Kidney epithelial cell (primary cell): ENCODE data around the gene ZNF410. TPM values are rescaled to one million over a fixed set of nuclear protein-coding genes. Genes with fewer than 3 reads are reported as not detected.
A peak's percentile ranks its signal among the peaks of the same experiment; 100 is the strongest.

Experiments
- DNase-seq: peaks from one replicate; pipeline ENCODE4 v3.0.0-alpha.2; 2010; ENCODE audit warnings: low read depth
- H3K27me3 ChIP-seq: 2 replicates; pipeline ENCODE4 v1.6.0; 2011; ENCODE audit warnings: low read length; ENCODE audit not compliant: control insufficient read depth, insufficient read depth
- H3K36me3 ChIP-seq: 2 replicates; pipeline ENCODE4 v1.5.1; 2011; ENCODE audit warnings: low read length; ENCODE audit not compliant: control insufficient read depth, insufficient read depth
- H3K4me3 ChIP-seq: 2 replicates; pipeline ENCODE4 v1.5.1; 2011; ENCODE audit warnings: low read depth, mild to moderate bottlenecking, control low read depth, low read length
- CTCF ChIP-seq: IDR thresholded peaks from 2 replicates; pipeline ENCODE4 v1.5.1; 2011; ENCODE audit warnings: mild to moderate bottlenecking, moderate library complexity, low read length, control low read depth, inconsistent platforms; ENCODE audit not compliant: insufficient read depth, poor library complexity, severe bottlenecking
- total RNA-seq: library from RNA; depleted of rRNA; stranded (reverse); fragments of >200 nt; gene quantifications from 2 replicates; pipeline ENCODE4 v1.2.3, GENCODE V29; 2015

ZNF410 gene
- total RNA-seq, 1 donor from 2014 or later, result 56.7 TPM

GRCh38 chr14:73846947-73847346 lies 39.7 kb upstream of the ZNF410 start:
- no peak for TF ChIP-seq CTCF
- DNase-seq, result no peak
- Histone ChIP-seq H3K36me3 (no peaks in the 10 kb centered on the region), H3K4me3 (no peak overlapping the region), H3K27me3 (no peaks in the 10 kb centered on the region)

GRCh38 chr14:73851000-73851399 lies 35.7 kb upstream of the ZNF410 start:
- H3K36me3 ChIP-seq, result no peaks in the 10 kb centered on the region
- DNase-seq, result peak; percentile 76
- peak overlapping the region; percentile 53 for H3K4me3 ChIP-seq
- H3K27me3 ChIP-seq, result no peaks in the 10 kb centered on the region
- no peak for TF ChIP-seq CTCF

GRCh38 chr14:73851567-73852382 lies 34.9 kb upstream of the ZNF410 start, which contains the start of gene PTGR2:
Gene PTGR2 (plus strand): TSS chr14:73851831. CDS start chr14:73858863, 7,032 bp downstream.
- peak; percentile 77 for DNase-seq
- Histone ChIP-seq H3K27me3 (no peaks in the 10 kb centered on the region), H3K4me3 (peak within 1 kb of the TSS; percentile 53), H3K36me3 (no peaks in the 10 kb centered on the region)
- TF ChIP-seq CTCF, result no peak

GRCh38 chr14:73859145-73859544 lies 27.5 kb upstream of the ZNF410 start:
- TF ChIP-seq CTCF, result no peak
- no peak for DNase-seq
- no peaks in the 10 kb centered on the region for H3K36me3 ChIP-seq
- no peak overlapping the region for H3K4me3 ChIP-seq
- H3K27me3 ChIP-seq, result no peaks in the 10 kb centered on the region

- no peak for TF ChIP-seq CTCF
- no peaks in the 10 kb centered on the region for H3K27me3 ChIP-seq
These were observed 25.6 kb upstream of the ZNF410 start for GRCh38 chr14:73861073-73861472.

GRCh38 chr14:73862480-73862879 lies 24.2 kb upstream of the ZNF410 start:
- DNase-seq, result no peak
- no peak overlapping the region for H3K4me3 ChIP-seq
- no peak for TF ChIP-seq CTCF
- H3K36me3 ChIP-seq, result no peaks in the 10 kb centered on the region
- no peaks in the 10 kb centered on the region for H3K27me3 ChIP-seq

More at GRCh38 chr14:73861073-73861472, 25.6 kb upstream of the ZNF410 start:
- no peaks in the 10 kb centered on the region for H3K36me3 ChIP-seq
- DNase-seq, result no peak
- no peak overlapping the region for H3K4me3 ChIP-seq
